ENCODE data around the gene VANGL1.

- TF ChIP-seq, protein P1, sequence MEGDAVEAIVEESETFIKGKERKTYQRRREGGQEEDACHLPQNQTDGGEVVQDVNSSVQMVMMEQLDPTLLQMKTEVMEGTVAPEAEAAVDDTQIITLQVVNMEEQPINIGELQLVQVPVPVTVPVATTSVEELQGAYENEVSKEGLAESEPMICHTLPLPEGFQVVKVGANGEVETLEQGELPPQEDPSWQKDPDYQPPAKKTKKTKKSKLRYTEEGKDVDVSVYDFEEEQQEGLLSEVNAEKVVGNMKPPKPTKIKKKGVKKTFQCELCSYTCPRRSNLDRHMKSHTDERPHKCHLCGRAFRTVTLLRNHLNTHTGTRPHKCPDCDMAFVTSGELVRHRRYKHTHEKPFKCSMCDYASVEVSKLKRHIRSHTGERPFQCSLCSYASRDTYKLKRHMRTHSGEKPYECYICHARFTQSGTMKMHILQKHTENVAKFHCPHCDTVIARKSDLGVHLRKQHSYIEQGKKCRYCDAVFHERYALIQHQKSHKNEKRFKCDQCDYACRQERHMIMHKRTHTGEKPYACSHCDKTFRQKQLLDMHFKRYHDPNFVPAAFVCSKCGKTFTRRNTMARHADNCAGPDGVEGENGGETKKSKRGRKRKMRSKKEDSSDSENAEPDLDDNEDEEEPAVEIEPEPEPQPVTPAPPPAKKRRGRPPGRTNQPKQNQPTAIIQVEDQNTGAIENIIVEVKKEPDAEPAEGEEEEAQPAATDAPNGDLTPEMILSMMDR (IDR thresholded peaks at IDR 0.05), result no peak
- no peak for TF ChIP-seq POLR2A (IDR thresholded peaks at IDR 0.05)
Measured at GRCh38 chr1:115726570-115726969, 84.8 kb downstream of the VANGL1 start.

Measured in adrenal gland (tissue), 5 donors.